H1 (cell line): ENCODE data around the gene SLC35B2. TPM values are rescaled to one million over a fixed set of nuclear protein-coding genes. Genes with fewer than 3 reads are reported as not detected.
A peak's percentile ranks its signal among the peaks of the same experiment; 100 is the strongest.

Experiments used
- CREB1 ChIP-seq: IDR thresholded peaks from 2 replicates; pipeline ENCODE4 v1.6.1; 2012; ENCODE audit warnings: inconsistent platforms
- CTBP2 ChIP-seq: IDR thresholded peaks from 2 replicates; pipeline ENCODE4 v1.7.0; 2011; ENCODE audit warnings: borderline replicate concordance, mild to moderate bottlenecking, moderate library complexity, mixed read lengths, low read length; ENCODE audit not compliant: insufficient read depth, insufficient read length
- GABPA ChIP-seq: IDR thresholded peaks from 2 replicates; pipeline ENCODE4 v1.6.1; 2011; ENCODE audit warnings: mild to moderate bottlenecking, low read length, moderate library complexity, borderline replicate concordance; ENCODE audit not compliant: insufficient read depth
- GTF2F1 ChIP-seq: IDR thresholded peaks from 2 replicates; pipeline ENCODE4 v1.6.1; 2012; ENCODE audit warnings: low read depth, low read length, improper control_type of control experiment, borderline replicate concordance
- HDAC6 ChIP-seq: IDR thresholded peaks from one replicate; pipeline ENCODE4 v1.7.1; 2012; ENCODE audit warnings: low read depth, mild to moderate bottlenecking, inconsistent platforms, low read length, moderate library complexity
- RNF2 ChIP-seq: fragments of 200-900, 300-1000 bp; sonication (generic); IDR thresholded peaks from 2 replicates; pipeline ENCODE4 v1.7.1; 2016; ENCODE audit warnings: borderline replicate concordance, low read depth, mild to moderate bottlenecking, antibody characterized with exemption, low read length; ENCODE audit not compliant: poor library complexity, severe bottlenecking; ENCODE audit errors: missing control alignments
- RXRA ChIP-seq: IDR thresholded peaks from 2 replicates; pipeline ENCODE4 v1.6.1; 2011; ENCODE audit warnings: low read depth, mild to moderate bottlenecking, low read length, moderate library complexity; ENCODE audit not compliant: insufficient read depth
- polyA plus RNA-seq, 7 experiments: library from polyadenylated mRNA; depleted of rRNA in 3 of 7; stranded (reverse) in 5 of 7; unstranded in 2 of 7; fragments of >200 nt in 5 of 7; fragments of 200-250 nt in 2 of 7; gene quantifications; 1 replicate in 5 of 7; 2 replicates in 1 of 7; 4 replicates in 1 of 7; pipeline versions ENCODE4 v1.2.1 to v1.2.3, GENCODE V29; 2011 to 2013; ENCODE audit warnings: missing spikeins in 2 of 7, mixed read lengths in 2 of 7
- total RNA-seq: library from RNA; stranded (reverse); fragmentation: NEBNext Ultra II Directional; extraction: Animal tissue kit (Norgen Biotek cat#: 25700); gene quantifications from 2 replicates; pipeline ENCODE4 v1.2.1, GENCODE V29; 2021
- TF ChIP-seq, protein P1 (sequence below): IDR thresholded peaks from 2 replicates; pipeline ENCODE4 v1.6.1; 2012; ENCODE audit warnings: inconsistent platforms
- TF ChIP-seq, protein P2 (sequence below): fragments of 300-600 bp; sonication (generic); IDR thresholded peaks from 2 replicates; pipeline ENCODE4 v1.7.1; 2012; ENCODE audit warnings: low read length, moderate library complexity, mild to moderate bottlenecking, inconsistent platforms; ENCODE audit not compliant: insufficient replicate concordance

Gene SLC35B2
- total and polyA plus RNA-seq, 2 of the 8 experiments (the other 6 are each of a cell fraction or from before 2014, with no cell fraction given): 29.5 to 65.0 TPM

DNA sequence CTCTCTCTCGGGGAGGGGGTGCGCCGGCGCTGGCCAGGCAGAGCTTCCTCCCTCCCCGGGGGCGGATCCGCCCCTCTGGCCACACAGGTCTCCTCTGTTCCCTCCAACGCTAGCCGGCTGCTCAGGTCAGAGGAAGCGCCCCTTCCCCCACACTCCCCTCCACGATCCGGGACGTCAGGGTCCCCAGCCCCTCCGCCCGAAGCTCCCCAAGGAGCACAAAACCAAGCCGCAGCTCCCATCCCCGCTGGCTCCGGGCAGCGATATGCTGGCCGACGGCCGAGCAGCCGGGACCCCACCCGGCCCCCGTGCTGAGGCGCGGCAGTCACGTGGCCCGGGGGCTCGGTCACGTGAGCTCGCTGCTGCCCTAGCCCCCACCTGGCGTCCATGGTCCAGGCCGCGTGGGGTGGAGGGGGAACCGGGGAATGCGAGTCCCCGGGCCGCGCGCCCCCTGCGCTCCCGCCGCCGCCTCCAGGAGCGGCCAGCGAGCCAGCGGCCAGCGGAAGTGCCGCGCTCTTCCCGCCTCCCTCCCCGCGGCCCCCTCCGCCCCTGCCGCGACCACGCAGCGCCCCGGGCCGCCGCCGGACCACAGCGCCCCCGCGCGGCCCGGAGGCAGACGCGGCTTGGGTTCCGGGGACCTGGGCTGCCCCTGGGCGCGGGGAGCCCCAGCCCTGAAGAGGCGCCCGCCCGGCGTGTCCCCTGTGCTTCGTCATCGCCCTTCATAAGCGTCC lies at the start of gene SLC35B2 (continued):
- TF ChIP-seq, protein P1, sequence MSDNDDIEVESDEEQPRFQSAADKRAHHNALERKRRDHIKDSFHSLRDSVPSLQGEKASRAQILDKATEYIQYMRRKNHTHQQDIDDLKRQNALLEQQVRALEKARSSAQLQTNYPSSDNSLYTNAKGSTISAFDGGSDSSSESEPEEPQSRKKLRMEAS: peak; percentile 94
- TF ChIP-seq RXRA: no peak
- TF ChIP-seq GABPA: no peak
- no peak for TF ChIP-seq HDAC6
- TF ChIP-seq, protein P2, sequence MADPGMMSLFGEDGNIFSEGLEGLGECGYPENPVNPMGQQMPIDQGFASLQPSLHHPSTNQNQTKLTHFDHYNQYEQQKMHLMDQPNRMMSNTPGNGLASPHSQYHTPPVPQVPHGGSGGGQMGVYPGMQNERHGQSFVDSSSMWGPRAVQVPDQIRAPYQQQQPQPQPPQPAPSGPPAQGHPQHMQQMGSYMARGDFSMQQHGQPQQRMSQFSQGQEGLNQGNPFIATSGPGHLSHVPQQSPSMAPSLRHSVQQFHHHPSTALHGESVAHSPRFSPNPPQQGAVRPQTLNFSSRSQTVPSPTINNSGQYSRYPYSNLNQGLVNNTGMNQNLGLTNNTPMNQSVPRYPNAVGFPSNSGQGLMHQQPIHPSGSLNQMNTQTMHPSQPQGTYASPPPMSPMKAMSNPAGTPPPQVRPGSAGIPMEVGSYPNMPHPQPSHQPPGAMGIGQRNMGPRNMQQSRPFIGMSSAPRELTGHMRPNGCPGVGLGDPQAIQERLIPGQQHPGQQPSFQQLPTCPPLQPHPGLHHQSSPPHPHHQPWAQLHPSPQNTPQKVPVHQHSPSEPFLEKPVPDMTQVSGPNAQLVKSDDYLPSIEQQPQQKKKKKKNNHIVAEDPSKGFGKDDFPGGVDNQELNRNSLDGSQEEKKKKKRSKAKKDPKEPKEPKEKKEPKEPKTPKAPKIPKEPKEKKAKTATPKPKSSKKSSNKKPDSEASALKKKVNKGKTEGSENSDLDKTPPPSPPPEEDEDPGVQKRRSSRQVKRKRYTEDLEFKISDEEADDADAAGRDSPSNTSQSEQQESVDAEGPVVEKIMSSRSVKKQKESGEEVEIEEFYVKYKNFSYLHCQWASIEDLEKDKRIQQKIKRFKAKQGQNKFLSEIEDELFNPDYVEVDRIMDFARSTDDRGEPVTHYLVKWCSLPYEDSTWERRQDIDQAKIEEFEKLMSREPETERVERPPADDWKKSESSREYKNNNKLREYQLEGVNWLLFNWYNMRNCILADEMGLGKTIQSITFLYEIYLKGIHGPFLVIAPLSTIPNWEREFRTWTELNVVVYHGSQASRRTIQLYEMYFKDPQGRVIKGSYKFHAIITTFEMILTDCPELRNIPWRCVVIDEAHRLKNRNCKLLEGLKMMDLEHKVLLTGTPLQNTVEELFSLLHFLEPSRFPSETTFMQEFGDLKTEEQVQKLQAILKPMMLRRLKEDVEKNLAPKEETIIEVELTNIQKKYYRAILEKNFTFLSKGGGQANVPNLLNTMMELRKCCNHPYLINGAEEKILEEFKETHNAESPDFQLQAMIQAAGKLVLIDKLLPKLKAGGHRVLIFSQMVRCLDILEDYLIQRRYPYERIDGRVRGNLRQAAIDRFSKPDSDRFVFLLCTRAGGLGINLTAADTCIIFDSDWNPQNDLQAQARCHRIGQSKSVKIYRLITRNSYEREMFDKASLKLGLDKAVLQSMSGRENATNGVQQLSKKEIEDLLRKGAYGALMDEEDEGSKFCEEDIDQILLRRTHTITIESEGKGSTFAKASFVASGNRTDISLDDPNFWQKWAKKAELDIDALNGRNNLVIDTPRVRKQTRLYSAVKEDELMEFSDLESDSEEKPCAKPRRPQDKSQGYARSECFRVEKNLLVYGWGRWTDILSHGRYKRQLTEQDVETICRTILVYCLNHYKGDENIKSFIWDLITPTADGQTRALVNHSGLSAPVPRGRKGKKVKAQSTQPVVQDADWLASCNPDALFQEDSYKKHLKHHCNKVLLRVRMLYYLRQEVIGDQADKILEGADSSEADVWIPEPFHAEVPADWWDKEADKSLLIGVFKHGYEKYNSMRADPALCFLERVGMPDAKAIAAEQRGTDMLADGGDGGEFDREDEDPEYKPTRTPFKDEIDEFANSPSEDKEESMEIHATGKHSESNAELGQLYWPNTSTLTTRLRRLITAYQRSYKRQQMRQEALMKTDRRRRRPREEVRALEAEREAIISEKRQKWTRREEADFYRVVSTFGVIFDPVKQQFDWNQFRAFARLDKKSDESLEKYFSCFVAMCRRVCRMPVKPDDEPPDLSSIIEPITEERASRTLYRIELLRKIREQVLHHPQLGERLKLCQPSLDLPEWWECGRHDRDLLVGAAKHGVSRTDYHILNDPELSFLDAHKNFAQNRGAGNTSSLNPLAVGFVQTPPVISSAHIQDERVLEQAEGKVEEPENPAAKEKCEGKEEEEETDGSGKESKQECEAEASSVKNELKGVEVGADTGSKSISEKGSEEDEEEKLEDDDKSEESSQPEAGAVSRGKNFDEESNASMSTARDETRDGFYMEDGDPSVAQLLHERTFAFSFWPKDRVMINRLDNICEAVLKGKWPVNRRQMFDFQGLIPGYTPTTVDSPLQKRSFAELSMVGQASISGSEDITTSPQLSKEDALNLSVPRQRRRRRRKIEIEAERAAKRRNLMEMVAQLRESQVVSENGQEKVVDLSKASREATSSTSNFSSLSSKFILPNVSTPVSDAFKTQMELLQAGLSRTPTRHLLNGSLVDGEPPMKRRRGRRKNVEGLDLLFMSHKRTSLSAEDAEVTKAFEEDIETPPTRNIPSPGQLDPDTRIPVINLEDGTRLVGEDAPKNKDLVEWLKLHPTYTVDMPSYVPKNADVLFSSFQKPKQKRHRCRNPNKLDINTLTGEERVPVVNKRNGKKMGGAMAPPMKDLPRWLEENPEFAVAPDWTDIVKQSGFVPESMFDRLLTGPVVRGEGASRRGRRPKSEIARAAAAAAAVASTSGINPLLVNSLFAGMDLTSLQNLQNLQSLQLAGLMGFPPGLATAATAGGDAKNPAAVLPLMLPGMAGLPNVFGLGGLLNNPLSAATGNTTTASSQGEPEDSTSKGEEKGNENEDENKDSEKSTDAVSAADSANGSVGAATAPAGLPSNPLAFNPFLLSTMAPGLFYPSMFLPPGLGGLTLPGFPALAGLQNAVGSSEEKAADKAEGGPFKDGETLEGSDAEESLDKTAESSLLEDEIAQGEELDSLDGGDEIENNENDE: no peak
- peak; percentile 37; the same call in 1 of the 2 replicates for TF ChIP-seq CREB1
- TF ChIP-seq CTBP2: no peak
- no peak for TF ChIP-seq RNF2
- TF ChIP-seq GTF2F1: peak; percentile 86; the same call in 1 of the 2 replicates
